ENCODE data around the gene MAPK12.
"Not testable (repeated sequence)": the region's sequence is repeated elsewhere in the genome, so short reads cannot be mapped to it uniquely, and the experiment has no call there.

Gene MAPK12

DNA sequence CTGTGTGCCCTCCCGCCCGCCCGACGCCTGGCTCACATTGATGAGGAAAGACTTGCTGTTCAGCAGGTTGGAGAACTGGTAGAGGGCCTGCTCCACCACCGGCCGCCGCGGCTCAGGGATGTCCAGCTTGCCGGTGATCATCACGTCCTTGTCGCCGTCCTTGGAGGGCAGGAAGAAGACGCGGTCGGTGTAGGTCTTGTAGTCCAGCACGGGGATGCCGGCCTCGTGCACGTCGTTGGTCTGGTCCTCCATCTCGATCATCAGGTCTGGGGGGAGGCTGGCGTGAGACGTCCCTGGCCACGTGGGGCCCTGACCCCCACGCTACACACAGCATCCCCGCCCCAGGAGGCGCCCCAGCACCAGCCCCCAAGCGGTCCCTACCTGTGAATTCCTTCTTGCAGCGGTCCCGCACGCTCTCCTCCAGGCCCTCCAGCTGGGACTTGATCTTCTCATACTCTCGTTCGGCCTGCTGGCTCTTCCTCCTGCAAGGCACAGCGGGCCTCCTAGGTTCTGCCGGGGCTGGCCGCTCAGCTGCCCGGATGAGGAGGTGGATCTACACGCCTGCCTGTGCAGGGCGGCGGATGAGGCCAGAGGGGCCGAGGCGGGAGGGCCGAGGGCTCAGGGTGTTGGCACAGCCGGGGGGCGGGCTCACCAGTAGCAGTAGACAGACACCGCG, 19.4 kb upstream of the MAPK12 start:
- no peak for DNase-seq

DNA sequence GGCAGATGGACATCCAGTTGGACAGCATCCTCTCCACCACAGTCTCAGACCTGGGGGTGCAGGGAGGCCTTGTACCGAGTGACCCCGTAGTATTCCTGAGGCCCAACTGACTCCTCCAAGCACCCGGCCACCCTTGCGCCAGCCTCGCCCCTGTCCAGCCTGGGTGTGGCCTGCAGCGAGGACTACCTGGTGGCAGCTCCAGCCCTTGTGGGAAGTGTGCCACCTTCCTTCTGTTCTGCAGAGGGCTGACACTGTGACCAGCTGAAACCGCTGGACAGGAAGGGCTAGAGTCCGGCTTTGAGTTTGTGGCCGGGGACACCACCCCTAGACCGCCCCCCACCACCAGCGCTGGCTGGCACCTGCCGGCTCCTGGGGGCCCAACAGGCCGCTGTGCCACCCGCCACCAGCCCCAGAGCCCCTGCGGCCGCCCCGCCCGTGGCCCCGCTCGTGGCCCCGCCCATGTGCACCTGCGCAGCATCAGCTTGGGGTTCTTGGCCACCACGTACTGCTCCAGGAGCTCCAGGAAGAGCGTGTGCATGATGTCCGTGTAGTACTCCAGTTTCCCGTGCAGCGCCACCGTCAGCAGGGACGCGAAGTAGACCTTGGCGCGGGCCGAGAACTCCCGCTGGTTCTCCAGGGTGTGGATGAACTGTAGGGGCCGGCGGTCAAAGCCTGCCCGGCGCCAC, 18.7 kb upstream of the MAPK12 start:
- DNase-seq: no peak

DNA sequence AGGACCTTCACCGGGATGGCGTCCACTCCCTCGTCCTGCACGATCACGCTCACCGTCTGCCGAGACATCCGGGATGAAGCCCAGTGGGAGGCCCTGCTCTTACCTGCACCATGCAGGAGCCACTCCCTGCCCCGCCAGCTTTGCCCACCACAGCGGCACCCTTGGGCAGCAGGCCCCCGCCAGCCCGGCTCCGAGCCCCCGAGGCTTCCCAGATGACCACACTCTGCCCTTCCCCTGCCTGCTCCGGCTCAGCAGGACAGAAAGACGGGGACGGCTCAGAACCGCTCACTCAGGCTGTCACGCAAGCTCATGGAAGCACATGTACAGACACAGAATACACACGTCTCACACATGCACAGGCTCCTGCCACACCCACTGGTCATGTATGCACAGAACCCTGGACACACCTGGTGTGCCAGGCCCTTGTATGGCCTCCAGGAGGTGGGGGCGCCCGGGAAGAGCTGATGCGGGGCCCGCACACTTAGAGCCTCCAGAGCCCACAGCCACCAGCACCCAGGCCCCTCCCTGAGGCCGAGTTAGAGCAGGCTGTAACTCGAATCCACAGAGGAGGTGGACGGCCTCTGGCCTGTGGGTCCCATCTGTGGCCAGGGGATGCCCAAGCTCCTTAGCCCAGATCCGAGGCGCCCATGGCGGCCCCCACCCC, 17.6 kb upstream of the MAPK12 start:
- no peak for DNase-seq

DNA sequence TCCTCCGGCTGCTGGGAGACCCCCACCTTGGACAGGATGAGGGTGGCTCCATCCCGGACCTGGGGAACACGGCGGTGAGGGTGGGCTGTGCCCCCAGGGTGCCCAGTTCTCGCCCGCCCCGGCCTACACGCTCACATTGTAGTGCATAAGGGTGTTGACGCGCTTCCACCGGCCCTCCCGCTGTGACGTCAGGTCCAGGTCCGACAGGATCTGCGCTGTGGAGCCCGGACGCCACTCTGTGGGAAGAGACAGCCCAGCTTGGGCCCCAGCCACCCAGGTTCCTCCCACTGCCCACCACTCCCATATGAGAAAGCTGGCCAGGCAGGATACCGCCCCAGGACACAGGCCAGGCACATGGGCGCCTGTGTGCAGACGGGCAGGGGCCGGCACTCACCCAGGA, 17.0 kb upstream of the MAPK12 start:
- DNase-seq: no peak

DNA sequence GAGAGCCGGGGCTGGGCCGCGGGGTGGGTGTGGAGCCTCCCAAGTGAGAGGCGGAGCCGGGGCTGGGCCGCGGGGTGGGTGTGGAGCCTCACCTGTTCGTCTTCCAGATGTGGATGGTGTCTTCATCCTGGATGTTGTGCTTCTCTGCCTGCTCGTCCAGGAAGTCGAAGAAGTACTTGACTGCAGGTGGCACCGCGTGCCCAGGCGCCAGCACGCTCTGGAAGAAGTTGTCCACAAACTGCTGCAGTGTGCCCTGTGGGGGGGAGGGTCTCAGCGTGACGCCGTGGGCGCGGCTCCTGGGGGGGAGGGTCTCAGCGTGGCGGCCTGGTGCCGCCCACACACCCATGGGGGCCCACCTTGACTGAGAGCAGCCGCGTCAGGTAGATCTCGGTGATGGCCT, 16.3 kb upstream of the MAPK12 start:
- DNase-seq: no peak

DNA sequence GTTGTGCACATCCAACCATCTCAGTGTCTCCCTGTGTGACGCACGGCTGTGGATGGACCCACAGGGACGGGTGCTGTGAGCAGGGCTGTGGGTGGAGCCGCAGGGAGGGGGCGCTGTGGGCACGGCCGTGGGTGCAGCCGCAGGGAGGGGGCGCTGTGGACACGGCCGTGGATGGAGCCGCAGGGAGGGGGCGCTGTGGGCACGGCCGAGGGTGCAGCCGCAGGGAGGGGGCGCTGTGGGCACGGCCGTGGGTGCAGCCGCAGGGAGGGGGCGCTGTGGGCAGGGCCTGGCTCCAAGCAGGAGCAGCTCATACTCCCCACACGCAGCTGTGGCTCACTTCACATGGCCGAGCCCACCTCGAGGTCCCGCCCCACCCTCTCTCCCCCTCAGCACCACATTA, 14.7 kb upstream of the MAPK12 start:
- peak in 1 of 2 experiments; percentile 59 for DNase-seq

DNA sequence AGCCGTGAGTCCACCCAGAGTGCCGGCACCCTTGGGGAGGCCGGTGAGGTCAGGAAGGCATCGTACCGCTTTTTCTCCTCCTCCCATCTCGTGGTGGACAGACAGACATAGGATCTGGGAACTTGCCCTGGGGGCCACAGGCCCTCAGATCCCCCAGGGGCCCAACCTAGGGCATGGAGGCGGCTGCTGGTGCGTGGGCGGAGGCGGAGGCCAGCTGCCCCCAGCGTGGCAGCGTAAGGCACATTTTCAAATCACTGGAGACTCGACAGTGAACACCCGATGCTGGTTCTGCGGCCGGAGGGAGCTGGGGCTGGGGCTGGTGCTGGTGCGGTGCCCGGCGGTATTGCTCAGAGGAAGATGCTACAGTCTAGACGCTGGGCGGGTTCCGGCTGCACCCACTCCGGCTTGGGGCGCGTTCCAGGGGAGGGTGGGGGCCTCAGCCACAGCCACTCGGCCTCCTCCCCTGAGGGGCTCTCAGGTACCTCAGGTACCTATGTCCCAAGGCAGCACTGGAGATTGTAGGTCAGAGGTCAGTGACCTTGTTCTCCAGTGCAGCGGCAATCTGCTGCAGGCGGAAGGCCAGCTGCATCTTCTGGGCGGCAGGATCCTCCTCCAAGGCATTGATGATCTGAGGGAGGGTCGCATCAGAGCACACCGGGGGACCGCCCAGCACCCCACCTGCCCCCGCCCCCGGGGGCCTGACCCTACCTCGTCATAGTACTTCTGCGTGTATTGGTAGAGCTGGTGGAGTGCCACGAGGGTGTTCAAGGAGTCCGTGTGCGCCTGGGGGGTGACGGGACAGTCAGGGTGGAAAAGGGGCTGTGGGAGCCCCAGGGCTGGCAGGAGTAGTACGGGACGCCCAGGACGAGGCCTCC, 13.9 kb upstream of the MAPK12 start:
- DNase-seq: no peak

DNA sequence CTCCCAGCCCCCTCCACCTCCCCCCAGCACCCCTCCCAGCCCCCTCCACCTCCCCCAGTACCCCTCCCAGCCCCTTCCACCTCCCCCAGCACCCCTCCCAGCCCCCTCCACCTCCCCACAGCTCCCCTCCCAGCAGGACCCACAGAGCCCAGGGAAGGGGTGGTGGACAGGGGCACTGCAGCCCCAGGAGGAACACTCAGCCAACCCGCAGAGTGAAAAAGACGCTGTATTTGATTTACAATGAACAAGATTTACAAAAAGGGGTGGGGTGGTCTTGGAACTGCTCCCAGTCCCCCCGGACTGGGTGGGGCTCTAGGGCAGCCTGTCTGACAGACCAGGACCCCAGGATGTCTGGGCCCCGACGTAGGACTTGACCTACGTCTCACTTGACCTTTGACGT, 13.3 kb upstream of the MAPK12 start:
- DNase-seq: no peak

DNA sequence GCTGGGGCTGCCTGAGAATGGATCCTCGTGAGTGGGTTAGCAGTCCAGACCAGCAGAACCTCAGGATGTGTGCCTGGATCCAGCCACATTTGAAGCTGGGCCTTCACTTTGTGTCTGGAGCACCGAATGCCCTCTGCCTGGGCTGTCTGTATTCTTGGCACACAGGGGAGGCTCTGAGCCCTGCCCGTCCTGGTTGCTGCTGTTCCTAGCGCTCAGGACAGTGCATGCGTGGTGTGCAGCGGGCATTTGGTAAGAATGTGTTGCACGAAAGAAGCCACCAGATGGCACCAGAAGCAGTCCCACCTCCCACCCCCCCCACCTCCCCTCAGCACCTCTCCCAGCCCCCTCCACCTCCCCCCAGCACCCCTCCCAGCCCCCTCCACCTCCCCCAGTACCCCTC, 12.8 kb upstream of the MAPK12 start:
- peak in 1 of 2 experiments; percentile 73 for DNase-seq

DNA sequence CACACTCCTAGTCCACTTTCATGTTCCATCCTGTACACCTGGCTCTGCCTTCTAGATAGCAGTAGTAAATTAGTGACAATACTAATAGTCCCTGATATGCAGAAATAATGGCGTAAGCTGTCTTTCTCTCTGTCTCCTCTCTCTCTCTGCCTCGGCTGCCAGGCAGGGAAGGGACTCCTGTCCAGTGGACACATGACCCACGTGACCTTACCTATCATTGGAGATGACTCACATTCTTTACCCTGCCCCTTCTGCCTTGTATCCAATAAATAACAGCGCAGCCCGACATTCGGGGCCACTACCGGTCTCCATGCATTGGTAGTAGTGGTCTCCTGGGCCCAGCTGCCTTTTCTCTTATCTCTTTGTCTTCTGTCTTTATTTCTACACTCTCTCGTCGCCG, 12.3 kb upstream of the MAPK12 start:
- DNase-seq: not testable (repeated sequence)

DNA sequence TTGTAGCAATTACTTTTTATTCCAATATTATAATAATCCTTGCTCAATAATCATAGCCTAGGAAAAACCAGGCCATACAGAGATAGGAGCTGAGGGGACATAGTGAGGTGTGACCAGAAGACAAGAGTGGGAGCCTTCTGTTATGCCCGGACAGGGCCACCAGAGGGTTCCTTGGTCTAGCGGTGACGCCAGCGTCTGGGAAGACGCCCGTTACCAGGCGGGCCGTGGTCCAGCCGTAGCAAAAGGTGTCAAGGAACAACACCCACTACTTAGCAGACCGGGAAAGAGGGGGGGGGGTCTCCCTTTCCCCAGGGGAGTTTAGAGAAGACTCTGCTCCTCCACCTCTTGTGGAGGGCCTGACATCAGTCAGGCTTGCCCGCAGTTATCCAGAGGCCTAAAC, 11.9 kb upstream of the MAPK12 start:
- not testable (repeated sequence) for DNase-seq

DNA sequence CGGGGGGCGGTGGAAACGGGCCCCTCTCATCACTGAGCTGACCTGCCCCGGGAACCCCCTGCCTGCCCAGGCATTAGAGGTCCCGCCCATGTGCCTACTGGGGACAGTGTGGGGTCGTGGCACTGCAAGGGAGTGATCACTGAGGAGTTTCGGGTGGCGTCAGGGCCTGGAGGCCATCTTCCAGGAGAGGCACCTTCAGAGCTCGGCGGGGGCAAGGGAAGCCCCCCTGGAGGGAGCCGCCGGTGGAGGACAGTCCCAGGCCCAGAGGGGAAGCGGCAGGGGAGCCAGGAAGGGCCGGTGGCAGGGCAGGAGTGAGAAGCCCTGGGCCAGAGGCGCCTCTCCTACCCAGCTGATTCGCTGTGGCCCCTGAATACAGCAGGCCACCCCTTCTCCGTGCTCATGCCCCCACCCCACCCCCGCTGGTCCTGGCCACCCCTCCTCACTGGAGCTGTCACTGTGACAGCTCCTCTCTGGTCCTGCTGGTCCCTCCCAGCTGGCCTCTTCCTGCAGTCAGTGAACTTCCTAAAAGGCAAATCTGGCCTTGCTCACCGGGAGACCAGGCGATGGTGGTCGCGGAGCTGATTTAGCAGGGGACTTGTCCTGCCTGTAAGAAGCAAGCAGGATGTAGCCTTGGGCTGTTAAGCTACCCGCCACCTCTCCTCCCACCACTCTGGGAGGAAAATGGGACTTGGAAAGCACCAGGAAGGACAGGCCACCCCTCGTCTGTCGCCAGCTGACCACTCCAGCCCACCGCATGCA, 10.7 kb upstream of the MAPK12 start:
- DNase-seq: no peak

DNA sequence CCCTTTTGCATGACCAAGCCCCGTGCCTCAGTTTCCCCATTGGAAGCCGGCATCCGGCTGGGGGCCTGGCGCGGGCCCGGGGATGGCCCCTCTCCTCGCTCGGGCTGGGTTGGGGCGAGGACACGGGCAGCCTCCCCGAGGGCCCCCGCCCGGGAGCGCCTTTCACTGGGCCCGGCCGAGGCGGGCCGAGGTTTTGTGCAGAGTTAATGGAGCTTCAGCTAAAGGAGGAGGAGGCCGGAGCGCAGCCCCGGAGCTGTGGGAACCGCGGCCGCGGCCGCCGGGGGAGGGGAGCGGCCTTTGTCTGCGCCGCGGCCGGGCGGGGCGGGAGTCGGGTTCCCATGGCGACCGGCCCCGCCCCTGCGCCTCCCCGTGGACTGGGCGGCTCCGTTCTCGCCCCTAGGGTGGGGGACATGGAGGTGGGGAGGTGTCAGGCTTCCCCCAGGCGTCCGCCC, 10.1 kb upstream of the MAPK12 start:
- no peak for DNase-seq

DNA sequence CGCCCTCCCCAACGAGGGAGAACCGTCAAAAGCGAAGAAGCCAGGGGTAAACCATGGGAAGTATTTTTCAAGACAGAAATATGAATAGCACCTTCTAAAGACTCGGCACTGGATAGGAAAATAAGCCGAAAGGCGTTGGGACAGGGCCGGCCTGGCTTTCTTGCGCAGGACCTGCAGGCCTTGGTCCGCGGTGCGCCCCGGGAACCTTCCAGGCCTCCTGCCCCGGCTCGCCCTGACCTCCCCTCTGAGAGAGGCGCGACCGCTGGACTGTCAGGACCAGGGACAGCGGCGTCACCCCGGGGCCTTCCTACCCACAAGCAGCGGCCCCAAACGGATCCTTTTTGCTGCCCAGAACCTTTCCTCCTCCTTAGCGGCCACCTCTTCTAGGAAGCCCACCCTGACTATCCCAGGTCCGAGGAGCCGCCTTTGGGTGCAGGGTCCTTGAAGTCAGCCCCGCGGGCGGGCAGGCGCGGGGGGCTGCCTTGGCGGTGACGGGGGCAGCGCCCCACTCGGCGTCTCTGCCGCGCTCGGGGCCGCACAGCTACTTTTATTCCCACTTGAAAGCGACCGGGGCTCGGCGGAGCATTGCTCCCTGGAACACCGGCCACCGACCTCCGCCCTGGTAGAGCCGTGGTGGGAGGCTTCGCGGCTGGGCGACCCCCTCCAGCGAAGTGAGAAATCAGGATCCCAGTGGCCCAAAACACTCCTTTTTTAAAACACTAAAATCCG, 9.3 kb upstream of the MAPK12 start:
- no peak for DNase-seq

DNA sequence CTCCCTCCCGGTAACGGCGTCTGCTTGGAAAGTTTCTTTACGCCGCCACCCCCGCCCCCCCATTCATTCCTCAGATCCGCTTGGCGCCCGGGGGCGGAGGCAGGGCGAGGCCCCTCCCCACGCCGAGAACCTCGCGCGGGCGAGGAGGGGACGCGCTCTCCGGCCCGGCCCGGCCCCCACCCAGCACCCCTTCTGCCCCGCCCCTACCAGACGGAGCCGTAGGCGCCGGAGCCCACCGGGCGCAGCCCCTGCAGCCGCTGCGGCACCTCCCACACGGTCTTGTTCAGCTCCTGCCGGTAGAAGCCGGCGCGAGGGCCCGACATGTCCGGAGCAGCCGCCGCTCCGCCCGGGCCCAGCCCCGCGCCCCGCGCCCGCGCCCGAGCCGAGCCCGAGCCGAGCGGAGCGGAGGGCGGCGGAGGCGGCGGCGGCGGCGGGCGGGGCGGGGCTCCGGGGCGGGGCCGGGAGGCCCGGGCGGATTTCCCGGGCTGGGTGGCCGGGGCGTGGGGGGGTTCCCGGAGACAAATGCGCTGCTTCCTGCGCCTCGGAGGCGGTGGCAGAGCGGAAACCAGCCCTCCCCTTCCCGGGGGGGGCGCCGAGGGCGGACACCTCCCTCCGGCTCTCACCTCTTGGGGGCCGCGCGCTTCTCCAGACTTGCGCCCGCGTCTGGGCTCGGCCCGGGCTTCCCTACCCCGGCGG, 8.6 kb upstream of the MAPK12 start, which contains the start of gene MAPK11:
Gene MAPK11 (minus strand): TSS at position 411 of the 696 bp plus-strand sequence. CDS start 88 bp downstream, at position 323.
- no peak for DNase-seq

DNA sequence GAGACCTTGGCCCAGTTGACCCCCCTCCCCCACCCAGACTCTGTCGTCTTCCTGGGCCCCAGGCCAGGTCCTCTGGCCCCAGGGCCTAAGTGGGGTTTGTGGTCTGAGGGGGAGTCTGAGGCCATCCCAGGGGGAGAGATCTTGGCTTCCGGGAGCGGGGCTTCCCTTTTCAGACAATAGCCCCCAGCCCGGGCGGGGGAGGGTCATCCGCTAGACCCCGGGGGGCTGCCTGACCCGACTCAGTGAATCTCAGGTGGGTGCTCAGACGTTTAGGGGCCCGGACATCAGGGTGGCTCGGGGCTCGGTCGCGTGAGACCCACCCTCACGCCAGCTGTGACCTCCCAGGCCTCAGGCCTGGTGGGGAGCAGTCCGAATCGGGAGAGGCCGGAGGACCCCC, 8.1 kb upstream of the MAPK12 start:
- no peak for DNase-seq

DNA sequence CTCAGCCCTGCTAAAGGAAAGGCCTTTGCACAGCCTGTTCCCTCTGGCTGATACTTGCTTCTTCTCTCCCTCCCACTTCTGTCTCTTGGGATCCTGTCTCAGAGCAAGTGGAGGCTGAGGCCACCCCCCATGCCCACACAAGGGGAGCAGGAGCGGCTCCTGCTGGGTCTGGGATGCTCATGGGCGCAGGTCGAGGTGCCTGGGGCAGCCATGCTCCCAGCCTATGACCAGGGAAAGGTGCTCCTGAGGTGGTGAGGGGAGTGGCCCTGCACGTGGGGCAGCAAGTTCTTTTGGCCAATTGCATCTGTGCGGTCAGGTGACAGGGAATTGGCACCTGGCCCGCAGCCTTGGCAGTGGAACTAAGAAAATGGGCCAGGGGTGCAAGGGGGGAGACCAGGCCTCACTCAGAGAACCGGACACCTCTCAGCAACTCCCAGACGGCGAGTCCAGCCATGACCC, 7.2 kb upstream of the MAPK12 start:
- DNase-seq: no peak

DNA sequence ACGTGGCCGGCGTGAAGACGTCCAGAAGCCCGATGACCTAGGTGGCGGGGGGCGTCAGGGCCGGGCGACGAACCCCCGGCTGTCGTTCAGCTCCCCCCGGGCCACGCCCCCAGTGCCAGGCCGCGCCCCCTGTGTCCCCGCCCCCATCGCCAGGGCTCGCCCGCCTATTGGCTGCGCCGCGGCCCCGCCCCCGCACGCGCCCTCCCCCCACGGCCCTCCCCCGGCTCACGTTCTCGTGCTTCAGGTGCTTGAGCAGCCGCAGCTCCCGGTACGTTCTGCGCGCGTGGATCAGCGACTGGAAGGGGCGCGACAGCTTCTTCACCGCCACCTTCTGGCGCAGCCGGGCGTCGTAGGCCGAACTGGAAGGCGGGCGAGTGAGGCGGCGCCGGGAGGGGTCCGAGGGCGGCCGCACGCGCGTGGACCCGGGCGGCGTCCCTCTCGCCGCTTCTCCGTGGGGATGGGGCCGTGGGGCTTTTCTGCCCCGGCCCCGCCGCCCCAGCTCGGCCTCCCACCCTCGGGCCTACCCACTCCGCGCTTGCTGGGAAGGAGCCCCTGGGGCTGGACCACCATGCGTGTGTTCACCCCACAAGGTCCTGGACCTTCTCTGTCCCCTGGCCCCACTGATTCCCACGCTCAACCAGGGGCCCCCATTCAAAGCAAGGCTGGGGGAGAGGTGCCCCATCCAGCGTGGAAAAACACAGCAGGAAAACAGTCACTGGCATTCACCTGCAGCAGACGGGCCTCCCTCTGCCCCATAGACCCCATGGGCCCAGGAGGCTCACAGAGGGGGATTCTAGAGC, 6.3 kb upstream of the MAPK12 start:
- no peak for DNase-seq

DNA sequence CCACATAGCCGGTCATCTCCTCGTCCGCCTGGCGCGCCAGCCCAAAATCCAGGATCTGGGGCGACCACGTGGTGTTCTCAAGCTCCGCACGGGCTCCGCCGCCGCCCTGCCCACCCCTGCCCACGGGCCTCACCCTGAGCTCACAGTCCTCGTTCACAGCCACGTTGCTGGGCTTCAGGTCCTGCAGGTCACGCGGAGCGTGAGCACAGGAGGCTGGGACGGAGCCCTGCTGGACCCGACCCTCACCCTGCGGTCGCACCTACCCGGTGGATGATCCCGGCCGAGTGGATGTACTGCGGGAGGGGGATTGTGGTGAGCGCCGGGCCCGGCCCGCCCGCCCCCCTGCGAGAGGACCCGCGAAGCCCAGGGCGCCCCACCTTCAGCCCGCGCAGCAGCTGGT, 5.5 kb upstream of the MAPK12 start:
- DNase-seq: no peak

Data from cerebellar nuclear complex (tissue), 1 donor.